ENCODE results near the gene SPSB1. TPM values are rescaled to one million over a fixed set of nuclear protein-coding genes. Genes with fewer than 3 reads are reported as not detected.

The SPSB1 gene
- total RNA-seq, 1 experiment from 2014 or later = 2.9 TPM

DNA sequence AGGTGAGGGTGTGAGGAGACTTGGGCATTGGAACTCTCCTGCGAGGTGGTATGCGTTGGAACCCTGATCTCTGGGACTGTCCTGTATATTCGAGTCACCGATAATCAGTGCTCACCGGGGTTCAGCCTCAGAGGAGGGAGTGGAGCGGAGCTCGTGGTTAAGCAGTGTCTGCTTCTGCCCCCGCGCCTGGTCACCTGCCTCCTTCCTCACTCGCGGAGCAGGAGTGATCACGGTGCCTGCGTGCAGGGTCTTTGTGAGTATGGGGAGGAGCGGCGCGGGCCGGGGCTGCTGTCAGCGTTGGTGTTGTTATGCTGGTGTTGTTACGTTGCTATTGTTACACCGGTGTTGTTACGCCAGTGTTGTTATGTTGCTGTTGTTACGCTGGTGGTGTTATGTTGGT, 34.8 kb upstream of the SPSB1 start:
- no peak overlapping the region for H3K56ac ChIP-seq (ENCODE audit: insufficient read length, low read depth, low read length)
- TF ChIP-seq, protein P1, sequence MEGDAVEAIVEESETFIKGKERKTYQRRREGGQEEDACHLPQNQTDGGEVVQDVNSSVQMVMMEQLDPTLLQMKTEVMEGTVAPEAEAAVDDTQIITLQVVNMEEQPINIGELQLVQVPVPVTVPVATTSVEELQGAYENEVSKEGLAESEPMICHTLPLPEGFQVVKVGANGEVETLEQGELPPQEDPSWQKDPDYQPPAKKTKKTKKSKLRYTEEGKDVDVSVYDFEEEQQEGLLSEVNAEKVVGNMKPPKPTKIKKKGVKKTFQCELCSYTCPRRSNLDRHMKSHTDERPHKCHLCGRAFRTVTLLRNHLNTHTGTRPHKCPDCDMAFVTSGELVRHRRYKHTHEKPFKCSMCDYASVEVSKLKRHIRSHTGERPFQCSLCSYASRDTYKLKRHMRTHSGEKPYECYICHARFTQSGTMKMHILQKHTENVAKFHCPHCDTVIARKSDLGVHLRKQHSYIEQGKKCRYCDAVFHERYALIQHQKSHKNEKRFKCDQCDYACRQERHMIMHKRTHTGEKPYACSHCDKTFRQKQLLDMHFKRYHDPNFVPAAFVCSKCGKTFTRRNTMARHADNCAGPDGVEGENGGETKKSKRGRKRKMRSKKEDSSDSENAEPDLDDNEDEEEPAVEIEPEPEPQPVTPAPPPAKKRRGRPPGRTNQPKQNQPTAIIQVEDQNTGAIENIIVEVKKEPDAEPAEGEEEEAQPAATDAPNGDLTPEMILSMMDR (conservative IDR thresholded peaks at IDR 0.05) = no peak
- H2BK20ac ChIP-seq (ENCODE audit: low read depth, low read length, poor library complexity, severe bottlenecking) = no peak overlapping the region
- no CpG with 5 or more reads among the region's 22 CpGs for WGBS (ENCODE audit: extremely low coverage, insufficient read length, low lambda C conversion rate)
- Mint-ChIP-seq H3K9me3 (peaks cover 26 to 29% of the 10 kb centered on the region in 2 experiments), H3K4me3 (no peak overlapping the region), H3K36me3 (ENCODE audit: insufficient read depth in 1 of 3, low read depth in 3 of 3) (peaks cover 22 to 32% (median 30%) of the 10 kb centered on the region in 3 experiments), H3K27me3 (ENCODE audit: low read depth) (peaks cover 2% of the 10 kb centered on the region; the same call in 1 of the 2 replicates), H3K4me1 (peaks cover 19 to 29% of the 10 kb centered on the region in 2 experiments), H3K27ac (peak overlapping the region in 1 of 3 experiments; percentile 63; a peak in 4 of 7 replicates)
- no peaks in the 10 kb centered on the region for H4K20me1 ChIP-seq (ENCODE audit: control insufficient read depth, insufficient read depth, insufficient read length)
- H3K4me2 ChIP-seq (ENCODE audit: insufficient read depth, insufficient read length, low read length) = no peak overlapping the region
- H2BK120ac ChIP-seq (ENCODE audit: low read depth, low read length, poor library complexity, severe bottlenecking) = no peak overlapping the region
- no peak overlapping the region for H3K23ac ChIP-seq (ENCODE audit: insufficient read length, low read depth, low read length)
- H4K8ac ChIP-seq (replicated peaks; ENCODE audit: insufficient read length, low read depth, low read length) = no peak overlapping the region
- peaks cover 8% of the 10 kb centered on the region for H3K9me3 ChIP-seq (ENCODE audit: control insufficient read depth, low read depth, low read length)
- H3K79me1 ChIP-seq (ENCODE audit: insufficient read depth, low read depth, low read length, poor library complexity, severe bottlenecking) = no peaks in the 10 kb centered on the region
- peak overlapping the region; percentile 70 for H3K18ac ChIP-seq (ENCODE audit: insufficient read length, low read depth, low read length)
- no peaks in the 10 kb centered on the region for H3K27me3 ChIP-seq (ENCODE audit: insufficient read depth, low read length)
- no peak overlapping the region for H2AK5ac ChIP-seq (ENCODE audit: insufficient read length, low read length)
- no peak overlapping the region for H3T11ph ChIP-seq (ENCODE audit: low read length)
- no peak overlapping the region for H2BK12ac ChIP-seq (ENCODE audit: insufficient read length, low read depth, low read length)
- H3K79me2 ChIP-seq (ENCODE audit: insufficient read depth, low read length) = no peaks in the 10 kb centered on the region
- H3K27ac ChIP-seq (ENCODE audit: insufficient read length, low read depth, low read length) = no peak overlapping the region
- no peak for DNase-seq
- H4K91ac ChIP-seq (ENCODE audit: insufficient read length, low read depth, low read length) = peak overlapping the region; percentile 1
- H3K4me1 ChIP-seq (ENCODE audit: insufficient read depth, low read length) = peaks cover 4% of the 10 kb centered on the region; the same call in 1 of the 2 replicates
- no peak overlapping the region for H2BK5ac ChIP-seq (ENCODE audit: insufficient read length, low read length)
- no peak overlapping the region for H2AFZ ChIP-seq (ENCODE audit: low read length)
- peak overlapping the region; percentile 9 for H3K14ac ChIP-seq (ENCODE audit: insufficient read depth, low read length)
- peak overlapping the region; percentile 10 for H4K5ac ChIP-seq (ENCODE audit: insufficient read length, low read depth, low read length)
- peaks cover under 1% of the 10 kb centered on the region for H3K23me2 ChIP-seq (ENCODE audit: insufficient read length, low read depth, low read length, poor library complexity, severe bottlenecking)
- H2BK15ac ChIP-seq (ENCODE audit: low read depth, low read length) = no peak overlapping the region
- no peak overlapping the region for H3K9ac ChIP-seq (ENCODE audit: extremely low read depth, insufficient read length, low read length)
- peak overlapping the region; percentile 62; the same call in 1 of the 2 replicates for H3K4ac ChIP-seq (ENCODE audit: low read depth, low read length)

Measured in H9 (cell line).